Stimulated activated CD8-positive, alpha-beta memory T cell treated with anti-CD3 and anti-CD28 coated beads, Interleukin-7, amount 100 ng/mL, for 4 hours (primary cell): ENCODE measurements around the gene SHMT2.

Experiments
- DNase-seq, 2 donors: peaks; one replicate each; pipeline ENCODE4 v3.0.0-alpha.2; 2020; ENCODE audit warnings: low read depth in 2 of 2

Gene SHMT2

GRCh38 chr12:57239587-57240065 lies 10.1 kb downstream of the SHMT2 start:
- no peak for DNase-seq

DNA sequence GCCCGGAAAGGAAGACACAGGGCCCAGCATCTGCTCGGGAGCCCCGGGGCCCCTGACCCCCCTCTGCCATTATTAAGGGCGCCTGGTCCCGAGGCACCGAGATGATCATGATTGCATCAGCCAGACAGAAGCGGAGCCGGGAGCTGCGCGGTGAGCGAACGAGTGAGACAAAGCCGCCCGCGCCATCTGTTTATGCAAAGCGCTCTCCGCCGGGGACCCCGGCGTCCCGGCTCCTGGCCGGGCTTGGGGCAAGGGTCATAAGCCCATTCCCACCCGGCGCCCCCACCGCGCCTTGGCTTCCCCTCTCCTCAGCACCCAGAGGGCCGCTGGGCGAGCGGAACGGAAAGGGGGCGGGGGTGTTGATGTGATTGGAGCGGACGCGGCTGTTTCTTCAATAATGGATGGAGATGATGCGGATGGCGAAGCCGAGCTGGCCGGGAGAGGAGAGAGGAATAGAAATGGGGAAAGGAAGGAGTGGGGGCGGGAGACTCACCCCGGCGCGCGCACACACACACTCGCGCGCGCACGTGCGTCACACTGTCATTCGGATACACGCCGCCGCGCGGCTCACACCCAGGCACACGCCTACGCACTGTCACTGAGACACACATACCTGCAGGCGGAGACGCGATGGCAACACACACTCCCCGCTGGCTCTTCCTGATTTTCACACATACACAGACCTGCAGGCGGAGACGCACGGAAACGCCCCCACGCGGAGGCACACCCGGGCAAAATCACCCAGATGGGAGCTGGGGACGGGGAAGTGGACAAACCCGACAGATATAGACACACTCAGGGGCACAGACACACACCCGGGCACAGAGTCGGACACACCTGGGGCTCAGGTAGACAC lies 10.8 kb downstream of the SHMT2 start:
- DNase-seq: peak; percentile 73 to 80

- DNase-seq: no peak
Measured at GRCh38 chr12:57240926-57241401, 11.5 kb downstream of the SHMT2 start.

GRCh38 chr12:57241402-57242310 lies 12.1 kb downstream of the SHMT2 start:
- no peak for DNase-seq

DNA sequence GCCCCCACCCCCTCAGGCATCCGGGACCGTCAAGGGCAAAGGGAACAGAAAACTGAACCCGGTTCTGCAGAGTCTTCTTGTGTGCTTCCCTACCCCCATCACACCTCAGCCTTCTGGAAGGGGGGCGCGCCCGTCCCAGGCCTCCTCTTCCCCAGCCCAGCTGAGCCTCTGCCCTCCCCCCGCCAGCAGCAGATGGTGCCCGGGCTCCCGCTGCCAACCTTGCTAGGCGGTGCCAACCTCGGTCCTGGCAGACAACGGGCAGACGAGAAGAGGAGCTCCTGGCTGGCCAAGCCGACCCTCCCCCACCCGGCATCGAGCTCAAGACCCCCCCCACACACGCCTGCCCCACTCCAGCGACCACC lies 12.8 kb downstream of the SHMT2 start:
- no peak for DNase-seq

DNA sequence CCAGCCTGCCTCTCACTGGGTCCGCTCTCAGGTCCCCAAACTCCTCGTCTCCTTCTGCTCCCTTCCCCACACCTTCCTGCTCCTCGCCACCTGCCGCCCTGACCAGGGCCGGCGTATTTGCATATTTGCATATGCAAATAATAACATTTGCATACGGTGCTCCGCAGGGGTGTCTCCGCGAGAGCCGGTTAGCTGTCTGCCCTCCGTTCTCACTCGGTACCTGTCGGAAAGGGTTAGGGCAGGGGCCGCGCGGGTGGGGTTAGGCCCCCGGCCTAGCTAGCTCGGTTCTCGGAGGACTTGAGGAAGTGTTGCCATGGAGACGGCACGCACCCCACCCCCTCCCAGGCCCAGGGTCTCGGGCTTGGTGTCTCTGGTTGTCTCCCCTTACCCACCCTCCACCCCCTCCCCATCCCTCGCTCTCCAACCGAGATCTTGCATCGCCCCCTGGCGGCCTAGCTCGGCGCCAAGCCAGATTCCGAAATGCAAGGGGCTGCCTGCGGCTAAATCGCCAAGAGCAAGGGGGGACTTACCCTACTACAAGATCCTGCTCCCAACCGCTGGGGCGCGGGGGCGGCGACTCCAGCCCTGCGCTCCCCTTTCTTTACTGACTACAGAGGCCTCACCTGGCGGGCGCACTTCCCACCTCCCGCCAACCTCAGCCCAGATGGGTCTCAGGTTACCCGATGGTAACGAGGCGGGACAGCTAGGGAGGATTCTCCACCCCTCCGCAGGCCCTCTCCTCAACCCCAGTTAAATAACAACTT lies 13.4 kb downstream of the SHMT2 start:
- DNase-seq: peak in 1 of 2 donors; percentile 42

- peak in 1 of 2 donors; percentile 64 for DNase-seq
Measured at GRCh38 chr12:57243521-57244311, 14.2 kb downstream of the SHMT2 start.

GRCh38 chr12:57244312-57244696 lies 14.8 kb downstream of the SHMT2 start:
- DNase-seq: no peak

GRCh38 chr12:57247041-57247440 lies 17.5 kb downstream of the SHMT2 start:
- no peak for DNase-seq

GRCh38 chr12:57248934-57249742 lies 19.6 kb downstream of the SHMT2 start:
- no peak for DNase-seq

DNA sequence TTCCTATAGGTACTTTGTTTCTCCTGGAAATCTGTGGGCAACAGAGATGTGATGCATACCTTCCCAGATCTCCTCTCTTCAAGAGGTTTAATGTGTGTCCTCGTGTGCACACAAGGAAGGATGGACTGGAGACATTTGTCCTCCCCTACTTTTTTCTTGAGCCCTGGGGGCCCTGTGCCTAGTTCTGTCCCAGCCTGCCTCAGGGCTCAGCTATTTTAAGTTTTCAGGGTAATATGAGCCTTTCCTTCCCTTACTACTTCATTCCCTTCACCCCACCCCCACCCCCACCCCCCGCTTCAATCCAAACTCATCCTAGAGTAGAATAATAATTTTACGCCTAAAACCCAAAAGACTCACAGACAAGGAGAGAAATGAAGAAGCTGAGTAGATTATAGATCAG lies 21.0 kb downstream of the SHMT2 start:
- no peak for DNase-seq

- no peak for DNase-seq
Measured at GRCh38 chr12:57250956-57251355, 21.4 kb downstream of the SHMT2 start, which contains the start of gene STAC3. Gene STAC3 (minus strand): TSS chr12:57251187. CDS start chr12:57249636, 1,551 bp downstream.

DNA sequence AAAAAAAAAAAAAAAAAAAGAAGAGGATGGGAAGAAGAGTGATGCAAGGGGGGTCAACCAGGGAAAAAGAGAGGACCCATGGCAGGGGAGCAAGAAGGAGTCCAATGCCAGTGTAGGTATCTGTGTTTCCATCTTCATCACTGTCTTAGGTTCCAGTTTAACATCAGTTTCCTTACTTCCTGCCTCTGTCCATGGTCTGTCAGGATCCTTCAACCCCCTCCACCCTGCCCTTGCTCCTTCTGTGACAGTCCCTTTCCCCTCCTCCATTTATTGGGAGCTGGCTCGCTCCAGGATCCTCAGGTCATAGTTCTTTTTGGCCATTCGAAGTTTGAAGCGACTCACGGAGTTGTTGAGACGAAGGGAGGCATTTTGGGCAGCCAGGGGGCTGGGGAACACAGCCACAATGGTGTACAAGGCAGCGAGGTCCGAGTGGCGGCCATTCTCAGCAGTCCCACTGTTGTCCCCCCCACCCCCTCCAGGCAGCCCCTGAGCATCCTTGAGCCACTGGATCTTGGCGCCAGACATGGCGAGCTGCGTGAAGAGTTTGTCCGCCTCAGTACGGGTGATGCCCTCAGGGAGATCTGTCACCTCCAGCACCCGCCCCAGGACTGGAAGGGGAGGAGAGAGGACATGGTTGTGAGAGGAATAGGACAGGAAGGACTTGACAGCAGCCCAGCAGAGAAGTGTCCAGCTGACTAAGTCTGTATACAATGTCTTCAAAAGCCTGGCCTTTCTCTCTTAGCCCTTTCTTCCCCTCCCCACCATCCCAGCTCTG lies 25.2 kb downstream of the SHMT2 start:
- no peak for DNase-seq

- DNase-seq: no peak
Measured at GRCh38 chr12:57255916-57256315, 26.4 kb downstream of the SHMT2 start.

DNA sequence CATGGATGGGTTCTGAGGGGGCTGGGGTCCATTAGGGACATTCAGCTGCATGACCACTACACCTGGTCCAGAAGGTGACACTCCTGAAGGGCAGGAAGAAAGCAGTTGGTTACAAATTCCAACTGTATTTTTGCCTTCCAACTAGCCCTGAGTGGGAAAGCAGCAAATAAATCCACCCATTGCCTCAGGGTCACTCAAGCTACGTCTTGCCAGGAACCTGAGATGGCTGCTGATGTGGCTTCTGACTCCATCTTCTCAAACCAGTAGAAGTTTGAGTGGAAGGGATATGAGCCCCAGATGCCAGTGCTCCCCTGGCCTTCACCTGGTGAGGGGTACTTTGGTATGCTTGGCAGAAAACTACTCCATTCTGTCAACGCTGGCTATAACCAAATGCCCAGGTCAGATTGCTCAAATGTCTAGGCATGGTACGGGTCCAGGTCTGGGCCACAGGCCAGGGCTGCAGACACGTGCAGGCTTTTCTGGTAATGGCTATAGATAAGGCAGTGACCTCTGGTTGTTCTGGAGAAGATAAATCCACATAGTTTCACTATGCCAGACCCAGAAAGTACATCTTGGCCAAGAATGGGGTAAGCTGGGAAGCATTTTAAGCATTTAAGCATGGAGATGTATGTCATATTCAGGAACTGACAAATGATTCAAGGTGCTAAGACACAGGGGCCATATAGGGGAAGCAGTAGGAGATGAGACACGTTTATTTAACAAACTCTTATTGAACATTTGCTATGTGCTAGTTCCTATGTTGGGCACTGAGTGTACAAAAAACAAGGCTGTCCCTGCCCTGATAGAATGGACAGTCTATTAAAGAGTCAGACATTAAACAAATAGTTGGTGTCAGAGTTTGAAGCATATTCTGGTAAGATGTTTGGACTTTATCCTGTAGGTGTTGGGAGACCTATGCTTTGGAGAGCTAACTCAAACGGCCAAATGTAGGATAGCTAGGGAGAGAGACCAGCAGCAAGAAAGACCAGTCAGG lies 29.8 kb downstream of the SHMT2 start:
- DNase-seq: no peak

DNA sequence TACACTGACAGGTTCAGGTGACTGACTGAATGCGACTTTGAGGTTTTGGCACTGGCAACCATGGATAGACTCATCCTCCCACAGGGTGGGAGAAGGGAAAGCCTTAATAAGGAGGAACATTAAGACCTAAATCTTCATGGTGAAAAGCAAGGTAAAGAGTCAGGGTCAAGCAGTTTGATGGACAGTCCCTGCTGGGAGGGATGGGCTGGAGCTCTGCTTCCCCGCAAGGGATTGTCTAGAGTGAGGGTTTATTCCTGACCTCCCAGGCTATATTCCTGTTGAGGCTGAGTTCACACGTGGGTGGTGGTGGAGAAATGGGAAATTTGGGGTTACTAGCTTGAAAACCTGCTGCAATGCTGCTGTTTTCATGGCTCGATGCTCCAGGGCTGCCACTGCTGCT lies 30.9 kb downstream of the SHMT2 start:
- no peak for DNase-seq

- DNase-seq: no peak
Measured at GRCh38 chr12:57261428-57261865, 31.9 kb downstream of the SHMT2 start.
